ENCODE results near the gene PTPN23.

GRCh38 chr3:47408839-47409229 lies 28.0 kb downstream of the PTPN23 start:
- no peak for TF ChIP-seq CTCF (IDR thresholded peaks at IDR 0.05)
- no peak for TF ChIP-seq POLR2A (IDR thresholded peaks at IDR 0.05)

All from right lobe of liver (tissue), 4 donors.